HG02943 (cell line): ENCODE data around the gene TMEM106B.
"Not testable (repeated sequence)": the region's sequence is repeated elsewhere in the genome, so short reads cannot be mapped to it uniquely, and the experiment has no call there.

ENCODE experiments used
- ATAC-seq: cut with Tn5 transposase; IDR thresholded peaks from one replicate; pipeline ENCODE4 v1.9.1; 2021; ENCODE audit warnings: mild to moderate bottlenecking, low read depth, moderate library complexity; ENCODE audit not compliant: unreplicated experiment

Gene TMEM106B

DNA sequence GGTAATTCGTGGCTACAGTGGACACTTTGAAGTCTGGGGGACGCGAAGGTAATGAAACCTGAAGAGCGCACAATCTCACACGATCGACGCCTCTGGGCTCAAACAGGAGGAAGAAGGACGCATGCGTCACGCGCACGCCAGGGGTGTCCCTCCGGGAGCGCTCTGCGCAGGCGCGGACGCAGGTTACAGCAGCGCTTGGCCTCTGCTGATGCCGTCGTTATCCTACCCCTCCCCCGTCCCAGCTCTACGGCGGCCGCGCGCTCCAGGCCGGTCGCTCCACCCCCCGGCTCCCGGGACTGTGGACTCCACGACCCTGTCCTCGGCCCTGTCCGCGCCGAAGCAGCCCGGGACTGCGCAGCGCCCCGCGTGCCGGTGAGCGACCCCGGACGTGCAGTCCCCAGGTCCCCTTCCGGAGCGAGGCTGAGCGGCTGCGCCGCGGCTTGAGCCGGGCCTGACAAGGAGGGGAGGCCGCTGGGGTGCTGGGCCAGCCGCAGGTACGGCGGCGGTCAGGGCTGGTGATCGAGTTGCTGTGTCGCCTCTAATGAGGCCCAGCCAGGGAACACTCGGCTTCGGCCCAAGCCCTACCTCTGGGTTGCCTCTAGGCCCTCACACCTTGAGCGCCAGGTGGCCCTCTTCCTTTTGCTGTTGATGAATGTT lies at the start of gene TMEM106B:
TMEM106B (plus strand) TSS at position 241 of the 657 bp plus-strand sequence. CDS start 3,517 bp downstream, outside the sequence.
- peak; percentile 97 for ATAC-seq

DNA sequence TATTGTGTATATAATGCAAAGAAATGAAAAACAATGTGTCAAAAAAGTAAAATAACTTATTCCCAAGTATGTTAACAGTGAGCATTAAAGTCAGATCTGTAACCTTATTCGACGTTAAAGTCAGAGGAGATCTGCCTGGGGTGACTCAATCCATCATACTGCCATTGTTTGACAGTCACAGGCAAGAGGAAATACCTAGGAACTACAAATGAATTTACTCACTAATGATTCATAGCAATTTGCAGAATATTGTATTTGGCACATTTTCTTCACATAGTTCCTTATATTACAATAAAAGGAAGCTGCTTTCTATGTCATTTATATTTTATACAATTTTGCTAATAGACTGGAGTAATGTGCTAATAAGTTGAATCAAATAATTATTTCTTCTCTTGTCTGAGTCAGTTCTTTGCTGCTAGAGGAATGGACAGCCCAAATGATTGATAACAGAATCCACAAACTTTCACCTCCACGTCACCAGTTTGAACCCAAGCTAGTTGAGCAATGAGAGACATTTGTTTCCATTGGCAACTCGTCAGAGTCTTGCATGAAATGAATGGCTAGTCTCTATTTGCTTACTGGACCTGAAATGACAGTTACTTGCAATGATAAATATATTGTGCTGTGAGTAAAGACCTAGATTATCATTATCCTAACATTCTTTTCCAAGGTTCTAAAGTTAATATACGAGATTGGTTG lies 48.5 kb upstream of the TMEM106B start:
- no peak for ATAC-seq

DNA sequence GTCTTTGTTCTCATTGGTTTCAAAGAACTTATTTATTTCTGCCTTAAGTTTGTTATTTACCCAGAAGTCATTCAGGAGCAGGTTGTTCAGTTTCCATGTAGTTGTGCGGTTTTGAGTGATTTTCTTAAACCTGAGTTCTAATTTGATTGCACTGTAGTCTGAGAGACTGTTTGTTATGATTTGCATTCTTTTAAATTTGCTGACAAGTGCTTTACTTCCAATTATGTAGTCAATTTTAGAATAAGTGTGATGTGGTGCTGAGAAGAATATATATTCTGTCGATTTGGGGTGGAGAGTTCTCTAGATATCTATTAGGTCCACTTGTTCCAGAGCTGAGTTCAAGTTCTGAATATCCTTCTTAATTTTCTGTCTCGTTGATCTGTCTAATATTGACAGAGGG lies 43.0 kb upstream of the TMEM106B start:
- ATAC-seq, result not testable (repeated sequence)

DNA sequence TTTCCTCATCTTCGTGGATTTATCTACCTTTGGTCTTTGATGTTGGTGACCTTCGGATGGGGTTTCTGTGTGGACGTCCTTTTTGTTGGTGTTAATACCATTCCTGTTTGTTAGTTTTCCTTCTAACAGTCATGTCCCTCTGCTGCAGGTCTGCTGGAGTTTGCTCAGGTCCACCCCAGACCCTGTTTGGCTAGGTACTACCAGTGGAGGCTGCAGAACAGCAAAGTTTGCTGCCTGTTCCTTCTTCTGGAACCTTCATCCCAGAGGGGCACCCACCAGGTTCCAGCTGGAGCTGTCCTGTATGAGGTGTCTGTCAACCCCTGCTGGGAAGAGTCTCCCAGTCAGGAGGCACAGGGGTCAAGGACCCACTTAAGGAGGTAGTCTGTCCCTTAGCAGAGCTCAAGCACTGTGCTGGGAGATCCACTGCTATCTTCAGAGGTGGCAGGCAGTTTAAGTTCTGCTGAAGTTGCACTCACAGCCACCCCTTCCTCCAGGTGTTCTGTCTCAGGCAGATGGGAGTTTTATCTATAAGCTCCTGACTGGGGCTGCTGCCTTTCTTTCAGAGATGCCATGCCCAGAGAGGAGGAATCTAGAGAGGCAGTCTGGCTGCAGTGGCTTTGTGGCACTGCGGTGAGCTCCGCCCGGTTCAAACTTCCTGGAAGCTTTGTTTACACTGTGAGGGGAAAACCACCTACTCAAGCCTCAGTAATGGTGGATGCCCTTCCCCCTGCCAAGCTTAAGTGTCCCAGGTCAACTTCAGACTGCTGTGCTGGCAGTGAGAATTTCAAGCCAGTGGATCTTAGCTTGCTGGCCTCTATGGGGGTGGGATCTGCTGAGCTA lies 40.9 kb upstream of the TMEM106B start:
- ATAC-seq, result not testable (repeated sequence)

DNA sequence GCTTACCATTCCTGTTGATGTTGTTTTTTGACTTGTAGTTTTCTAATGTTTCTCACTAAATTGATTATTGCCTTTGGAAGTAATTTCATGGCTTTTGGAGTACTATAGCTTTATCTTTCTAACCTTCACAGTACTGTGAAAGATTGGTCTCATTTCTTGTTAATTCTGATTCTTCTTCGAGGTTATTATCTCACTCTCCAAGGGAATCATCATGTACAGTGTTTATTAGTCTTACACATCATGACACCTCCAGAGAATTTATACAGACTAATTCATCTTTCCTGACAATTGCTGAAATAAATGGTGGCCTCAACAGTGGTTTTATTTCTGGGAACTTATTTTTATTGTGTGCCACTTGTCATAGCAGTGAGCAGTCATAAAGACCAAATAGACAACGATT lies 37.4 kb upstream of the TMEM106B start:
- no peak for ATAC-seq

DNA sequence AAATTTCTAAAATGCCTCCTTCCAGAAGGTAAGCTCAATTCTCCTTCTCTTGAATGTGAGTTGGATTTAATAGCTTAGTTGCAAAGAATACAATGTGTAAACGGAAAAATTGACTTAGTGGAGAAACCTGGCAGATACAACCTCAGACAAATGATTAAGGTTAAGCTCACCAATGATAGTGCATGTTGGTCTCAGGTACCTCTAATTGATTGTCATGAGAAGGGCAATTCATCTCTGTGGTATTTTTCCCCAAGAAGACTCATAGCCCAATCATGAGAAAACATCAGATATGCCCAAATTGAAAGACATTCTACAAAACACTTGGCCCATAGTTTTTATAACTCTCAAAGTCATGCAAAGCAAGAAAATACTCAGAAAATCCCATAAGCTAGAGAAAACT lies 36.2 kb upstream of the TMEM106B start:
- ATAC-seq, result no peak

DNA sequence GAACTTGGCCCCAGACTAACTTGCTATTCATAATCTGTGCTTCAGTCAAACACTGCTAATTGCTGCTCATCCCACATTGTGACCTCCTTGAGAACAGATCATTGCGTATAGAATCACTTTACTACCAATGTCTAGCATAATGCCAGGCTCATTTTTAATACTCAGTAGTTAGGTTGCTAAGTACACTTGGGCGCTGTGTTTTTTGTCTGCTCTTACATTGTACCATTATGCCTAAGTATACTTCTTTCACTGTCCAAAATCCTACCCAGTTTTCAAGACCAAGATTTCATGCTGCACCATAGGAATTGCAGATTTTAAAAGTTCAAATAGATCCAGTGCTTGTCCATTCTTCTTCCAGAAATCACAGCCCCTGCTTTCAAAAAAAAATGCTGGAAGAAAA lies 32.8 kb upstream of the TMEM106B start:
- no peak for ATAC-seq

DNA sequence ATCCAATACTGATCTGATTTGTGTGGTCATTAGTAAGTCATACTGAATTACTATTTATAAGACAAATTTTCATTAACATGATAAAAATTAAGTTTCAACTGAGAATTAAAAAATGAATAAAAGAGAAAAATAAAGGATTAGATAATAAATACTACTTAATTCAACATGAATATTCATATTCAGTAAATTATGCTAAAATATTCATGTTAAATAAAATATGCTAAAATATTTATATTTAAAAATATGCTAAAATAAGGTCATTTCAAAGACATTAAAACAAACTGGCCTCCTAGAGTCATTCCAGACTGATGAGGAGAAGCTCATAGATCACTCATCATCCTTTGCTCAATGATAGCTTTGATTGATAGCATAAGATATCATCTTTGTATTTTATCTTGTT lies 16.7 kb upstream of the TMEM106B start:
- no peak for ATAC-seq

DNA sequence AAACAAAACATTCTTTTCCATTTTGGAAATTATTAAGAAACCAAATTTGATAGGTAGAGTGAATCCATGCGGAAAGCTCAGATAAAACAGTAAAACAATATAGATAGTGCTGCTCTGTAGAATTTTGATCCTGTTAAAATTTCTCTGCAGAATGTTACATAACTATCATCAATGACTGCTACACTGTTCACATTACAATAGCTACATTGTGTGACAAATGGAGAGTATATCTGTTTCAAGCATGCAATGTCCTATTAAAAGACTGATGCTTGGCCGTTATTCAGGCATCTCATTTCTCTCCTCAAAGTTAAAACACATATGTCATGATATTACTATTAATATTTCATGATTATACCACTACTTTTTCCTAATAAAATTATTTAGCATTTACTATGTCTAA lies 14.7 kb upstream of the TMEM106B start:
- ATAC-seq, result no peak

DNA sequence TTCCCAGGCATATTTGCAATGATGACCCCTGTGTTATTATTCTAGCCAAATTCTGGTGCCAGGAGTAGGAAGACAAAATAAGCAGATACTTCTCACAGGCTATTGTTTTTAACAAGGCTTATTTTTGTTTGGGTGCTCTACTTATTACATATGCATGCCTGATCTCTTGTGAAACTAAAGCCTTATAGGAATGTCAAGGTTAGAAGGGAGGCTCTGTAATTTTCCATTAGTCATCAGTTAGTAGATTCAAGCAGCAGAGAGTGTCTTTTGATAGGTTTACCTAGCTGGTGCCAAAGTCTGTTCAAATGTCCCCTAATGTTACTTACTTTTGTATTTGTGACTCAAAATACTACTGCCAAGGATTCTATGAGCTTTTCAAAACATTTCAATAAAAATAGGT lies 11.7 kb upstream of the TMEM106B start:
- no peak for ATAC-seq

DNA sequence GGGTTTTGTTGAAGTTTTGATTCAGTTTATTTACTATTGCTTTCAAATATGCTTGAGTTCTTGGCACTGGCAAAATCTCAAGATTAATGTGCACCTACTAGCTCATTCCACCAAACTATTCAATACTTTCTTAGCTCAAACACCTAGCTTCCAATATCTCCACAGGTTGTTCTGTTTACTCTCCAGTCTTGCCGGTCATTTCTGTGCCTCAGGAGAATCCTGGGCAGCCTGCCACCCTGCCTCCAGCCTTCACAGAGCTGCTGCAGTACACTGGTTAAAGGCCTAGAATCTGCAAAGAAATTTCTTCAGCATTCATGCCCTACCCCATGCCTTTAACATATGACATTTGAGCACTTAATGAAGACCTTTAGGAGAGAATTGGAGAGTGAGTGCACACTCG lies 4.0 kb upstream of the TMEM106B start:
- ATAC-seq, result no peak

DNA sequence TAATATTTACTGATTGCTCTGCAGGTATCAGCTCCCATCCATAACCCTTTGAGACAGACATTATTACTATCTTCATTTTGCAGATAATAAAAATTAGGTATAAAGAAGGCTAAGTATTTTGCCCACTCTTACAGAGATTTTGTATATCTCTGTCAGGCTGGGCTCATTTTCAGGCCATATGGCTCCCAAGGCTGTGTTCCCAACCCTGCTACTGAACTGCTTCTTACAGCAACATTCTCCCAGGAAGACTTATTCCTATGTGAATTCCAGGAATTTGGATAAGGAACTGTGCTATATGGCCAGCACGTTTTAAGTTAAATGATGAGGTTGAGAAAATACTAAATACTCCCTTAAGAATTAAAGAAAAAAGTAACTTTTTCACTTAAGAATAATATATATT lies 1.9 kb upstream of the TMEM106B start:
- ATAC-seq, result no peak

DNA sequence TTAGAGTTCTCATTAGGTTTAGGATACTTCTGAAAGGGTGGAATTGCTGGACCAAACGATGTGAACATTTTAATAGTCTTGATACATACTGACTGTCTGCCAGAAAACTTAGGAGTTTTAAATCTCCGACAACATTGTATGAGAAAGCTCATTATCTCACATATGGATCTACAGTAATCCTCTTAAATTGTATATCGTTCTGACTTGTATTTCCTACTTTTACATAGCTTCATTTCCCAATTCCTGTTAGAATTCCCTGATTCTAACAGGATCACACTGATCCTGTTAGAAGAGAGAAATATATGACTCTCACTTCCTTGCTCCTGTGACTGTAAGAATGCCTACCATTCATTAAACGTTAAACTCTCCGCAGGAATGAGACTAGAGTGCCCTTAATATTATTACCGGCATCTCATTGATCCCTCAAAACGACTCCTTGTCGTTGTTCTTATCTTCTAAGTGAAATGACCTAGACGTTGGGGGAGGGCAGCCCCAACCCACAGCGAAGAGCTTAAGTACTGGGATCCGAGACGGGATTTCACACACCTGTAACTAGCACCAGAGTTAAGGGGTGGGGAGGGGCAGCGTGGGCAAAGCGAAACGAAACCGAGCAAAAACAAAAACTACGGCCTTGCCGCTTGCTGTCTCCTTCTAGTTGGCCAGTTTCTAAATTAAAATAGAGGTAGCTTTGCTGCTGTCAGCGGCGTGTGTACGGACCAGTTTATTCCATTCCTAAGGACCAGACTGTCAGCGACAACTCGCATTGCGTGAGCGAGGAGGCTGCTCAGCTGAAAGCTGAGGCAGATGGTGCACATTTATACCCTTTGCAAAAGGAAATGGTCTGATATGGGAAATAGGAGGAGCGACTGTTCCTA lies 678 bp upstream of the TMEM106B start:
- peak; percentile 41 for ATAC-seq

DNA sequence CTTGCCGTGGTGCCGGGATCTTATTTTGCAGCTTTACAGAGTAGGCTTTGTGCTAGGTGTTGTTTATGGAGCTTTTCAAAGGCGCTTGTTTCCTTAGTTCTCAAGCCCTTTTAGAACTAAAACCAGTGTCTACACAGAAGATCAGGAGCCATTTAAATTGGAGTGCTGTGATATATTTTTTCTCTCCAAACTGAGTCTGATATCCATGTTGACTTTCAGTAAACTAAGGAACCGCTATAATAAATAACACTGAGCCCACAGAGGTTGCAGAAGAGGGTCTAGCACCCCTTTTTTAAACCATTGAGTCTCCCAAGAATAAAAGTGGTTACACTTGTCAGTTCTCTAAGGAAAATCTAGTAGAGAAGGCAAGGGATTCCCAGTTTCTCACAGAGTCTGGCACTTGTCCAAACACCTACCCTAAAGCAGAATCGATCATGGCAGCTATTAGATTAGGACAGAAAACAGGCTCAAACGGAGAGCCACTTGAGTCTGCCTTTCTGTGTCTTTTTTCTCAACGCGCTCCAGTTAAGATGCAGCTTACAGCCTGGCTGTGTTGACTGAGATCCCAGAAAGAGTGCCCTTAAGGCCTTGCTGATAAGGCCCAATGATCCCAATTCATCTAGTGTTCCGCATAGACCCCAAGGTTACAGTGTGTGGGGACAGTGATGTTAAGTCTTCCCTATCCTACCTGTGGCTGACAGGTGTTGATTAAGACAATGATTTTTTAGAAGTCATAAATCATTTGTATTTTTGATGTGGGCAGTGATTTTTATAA lies 804 bp downstream of the TMEM106B start:
- ATAC-seq, result no peak

DNA sequence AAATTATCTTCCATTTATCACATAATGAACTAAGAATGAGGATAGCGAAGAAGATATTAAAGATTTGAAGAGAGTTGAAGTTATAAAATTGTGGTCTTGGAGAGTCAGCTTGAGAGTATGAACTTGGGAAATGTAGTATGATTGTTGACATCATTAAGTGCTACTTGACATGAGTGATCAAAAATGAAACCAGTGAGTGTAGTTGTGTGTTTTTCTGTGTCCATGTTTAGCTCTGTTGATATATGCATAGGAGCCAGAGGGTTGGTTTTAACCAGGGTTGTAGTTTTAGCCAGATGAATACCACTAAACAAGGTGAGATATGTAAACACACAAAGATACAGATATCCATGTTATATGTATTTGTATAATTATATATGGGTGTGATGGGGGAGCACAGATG lies 6.2 kb downstream of the TMEM106B start:
- ATAC-seq, result no peak

DNA sequence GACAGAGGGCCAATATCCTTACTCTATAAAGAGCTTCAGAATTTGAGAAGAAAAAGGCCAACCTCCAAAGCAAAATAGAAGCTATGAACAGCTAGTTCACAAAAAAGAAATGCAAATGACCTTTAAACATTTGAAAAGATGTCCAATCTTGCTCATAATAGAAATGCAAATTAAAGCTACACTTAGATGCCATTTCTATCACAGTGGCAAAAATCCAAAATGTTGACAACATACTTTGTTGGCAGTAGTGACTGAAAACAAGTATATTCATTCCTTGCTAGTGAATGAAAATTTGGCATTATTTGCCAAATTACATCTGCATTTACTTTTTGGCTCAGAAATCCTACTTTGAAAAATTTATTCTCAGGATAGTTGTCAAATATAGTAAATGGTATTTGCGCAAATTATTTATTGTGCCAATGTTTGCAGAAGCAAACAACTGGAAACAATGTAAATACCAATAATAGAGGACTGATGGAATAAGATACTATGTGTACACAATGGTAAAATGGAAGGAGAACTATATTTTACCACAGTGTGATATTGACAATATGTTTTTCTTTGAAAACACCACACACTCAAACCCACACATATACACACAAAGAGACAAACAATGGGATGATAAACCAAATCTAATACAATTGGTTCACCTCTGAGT lies 9.4 kb downstream of the TMEM106B start:
- no peak for ATAC-seq

DNA sequence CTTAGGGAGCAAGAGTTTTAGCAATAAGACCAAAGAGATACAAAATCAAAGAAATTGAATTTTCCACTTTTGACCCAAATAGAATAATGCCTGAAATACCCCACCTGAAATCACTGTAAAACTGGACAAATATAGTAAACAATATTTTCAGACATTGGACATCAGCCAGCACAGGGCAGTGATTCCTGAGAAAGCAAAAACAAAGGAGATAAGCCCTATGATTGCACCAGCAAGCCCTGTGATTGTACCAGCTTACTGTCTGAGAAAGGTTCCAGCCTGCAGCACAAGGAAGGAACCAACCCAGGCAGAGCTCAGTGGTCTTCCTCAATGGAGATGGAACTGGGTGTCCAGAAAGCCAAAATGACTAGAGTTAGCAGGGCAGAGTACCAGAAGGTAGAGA lies 10.3 kb downstream of the TMEM106B start:
- no peak for ATAC-seq

DNA sequence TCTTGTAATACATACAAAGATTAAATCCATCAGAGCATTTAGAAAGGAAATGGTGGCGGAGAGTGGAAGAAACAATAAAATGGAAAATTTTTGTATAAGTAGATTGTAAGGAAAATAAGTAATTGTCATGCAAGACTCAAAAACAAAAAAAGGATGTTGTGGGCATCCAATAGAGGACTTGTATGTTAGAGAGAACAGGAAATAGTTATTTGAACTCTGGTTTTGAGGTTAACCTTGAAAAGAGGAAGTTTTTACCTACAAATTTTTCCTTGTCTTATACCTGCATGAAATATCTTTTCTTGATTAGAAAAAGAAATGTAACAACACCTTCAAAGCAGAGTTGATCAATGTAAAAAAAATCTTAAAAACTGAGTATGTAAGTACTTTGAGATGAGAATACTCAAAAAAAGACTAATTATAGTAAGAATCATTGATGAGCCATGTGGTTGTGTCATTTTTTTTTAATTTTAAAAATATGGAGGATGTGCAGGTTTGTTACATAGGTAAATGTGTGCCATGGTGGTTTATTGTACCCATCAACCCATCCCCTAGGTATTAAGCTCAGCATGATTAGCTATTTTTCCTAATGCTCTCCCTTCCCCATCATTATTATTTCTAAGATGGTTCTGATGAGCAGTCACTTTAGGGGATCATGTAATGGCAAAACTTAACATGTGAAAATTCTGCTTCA lies 11.9 kb downstream of the TMEM106B start:
- peak; percentile 78 for ATAC-seq

DNA sequence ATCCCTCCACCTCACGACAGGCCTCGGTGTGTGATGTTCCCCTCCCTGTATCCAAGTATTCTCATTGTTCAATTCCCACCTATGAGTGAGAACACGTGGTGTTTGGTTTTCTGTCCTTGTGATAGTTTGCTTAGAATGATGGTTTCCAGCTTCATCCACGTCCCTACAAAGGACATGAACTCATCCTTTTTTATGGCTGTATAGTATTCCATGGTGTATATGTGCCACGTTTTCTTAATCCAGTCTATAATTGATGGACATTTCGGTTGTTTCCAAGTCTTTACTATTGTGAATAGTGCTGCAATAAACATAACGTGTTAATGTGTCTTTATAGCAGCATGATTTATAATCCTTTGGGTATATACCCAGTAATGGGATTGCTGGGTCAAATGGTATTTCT lies 13.9 kb downstream of the TMEM106B start:
- not testable (repeated sequence) for ATAC-seq
